Esophagus squamous epithelium (tissue), 5 donors: Measurements from ENCODE around the gene PRMT7. TPM values are rescaled to one million over a fixed set of nuclear protein-coding genes. Genes with fewer than 3 reads are reported as not detected.

Experiments used
- DNase-seq: peaks from one replicate; lab custom pipeline; 2025; lab: John Stamatoyannopoulos, UW
- H3K27ac ChIP-seq, 4 donors: fragments of 200-600 bp; sonication (generic); one replicate each; pipeline ENCODE4 v1.5.1; 2016 to 2019; ENCODE audit warnings: mild to moderate bottlenecking in 1 of 4
- H3K27me3 ChIP-seq, 4 donors: fragments of 200-600 bp; sonication (generic); 1 replicate in 3 of 4; 2 replicates in 1 of 4; pipeline versions ENCODE4 v1.5.1 to v1.6.0; 2017 to 2021; ENCODE audit warnings: antibody characterized with exemption in 1 of 4
- H3K36me3 ChIP-seq, 3 donors: fragments of 200-600 bp; sonication (generic); one replicate each; pipeline ENCODE4 v1.5.1; 2016 to 2019
- H3K4me1 ChIP-seq, 3 donors: fragments of 200-600 bp; sonication (generic); one replicate each; pipeline ENCODE4 v1.5.1; 2017 to 2019
- H3K4me3 ChIP-seq, 4 donors: fragments of 200-600 bp; sonication (generic); 1 replicate in 3 of 4; 2 replicates in 1 of 4; pipeline ENCODE4 v1.5.1; 2016 to 2019; ENCODE audit warnings: mild to moderate bottlenecking in 2 of 4, moderate library complexity in 1 of 4
- H3K9me3 ChIP-seq, 3 donors: fragments of 200-600 bp; sonication (generic); one replicate each; pipeline ENCODE4 v1.5.1; 2016 to 2019
- POLR2A ChIP-seq, 4 donors: fragments of 450-650 bp; IDR thresholded peaks; one replicate each; pipeline ENCODE4 v1.6.1; 2017; ENCODE audit warnings: antibody characterized with exemption in 4 of 4, mild to moderate bottlenecking in 4 of 4, moderate library complexity in 3 of 4
- WGBS, 2 donors: methylation state at CpG; one replicate each; pipeline ENCODE4 v1.1.5; 2018; 5-methylcytosine and 5-hydroxymethylcytosine counted together
- intact Hi-C: fragments of 100-400 bp; cut with DNase I; formaldehyde crosslinking; loops from one replicate; pipeline ENCODE4 v1.15.0; 2022
- total RNA-seq, 4 donors: library from RNA; depleted of rRNA; stranded (reverse); fragments of >200 nt; gene quantifications; one replicate each; pipeline ENCODE4 v1.1.0, GENCODE V29; 2016
- TF ChIP-seq, protein P1 (sequence below), 6 experiments: fragments of 450-650 bp in 4 of 6; fragments of 200-600 bp in 2 of 6; sonication (generic) in 2 of 6; IDR thresholded peaks; one replicate each; pipeline ENCODE4 v1.5.1; 2016 to 2019; ENCODE audit warnings: antibody characterized with exemption in 6 of 6, mild to moderate bottlenecking in 4 of 6, moderate library complexity in 4 of 6
- donor health status: DM: yes; HTN: yes; CAD: no.

The PRMT7 gene
- total RNA-seq, 4 donors from 2014 or later, result 15.2 to 35.7 (median 21.2) TPM

DNA sequence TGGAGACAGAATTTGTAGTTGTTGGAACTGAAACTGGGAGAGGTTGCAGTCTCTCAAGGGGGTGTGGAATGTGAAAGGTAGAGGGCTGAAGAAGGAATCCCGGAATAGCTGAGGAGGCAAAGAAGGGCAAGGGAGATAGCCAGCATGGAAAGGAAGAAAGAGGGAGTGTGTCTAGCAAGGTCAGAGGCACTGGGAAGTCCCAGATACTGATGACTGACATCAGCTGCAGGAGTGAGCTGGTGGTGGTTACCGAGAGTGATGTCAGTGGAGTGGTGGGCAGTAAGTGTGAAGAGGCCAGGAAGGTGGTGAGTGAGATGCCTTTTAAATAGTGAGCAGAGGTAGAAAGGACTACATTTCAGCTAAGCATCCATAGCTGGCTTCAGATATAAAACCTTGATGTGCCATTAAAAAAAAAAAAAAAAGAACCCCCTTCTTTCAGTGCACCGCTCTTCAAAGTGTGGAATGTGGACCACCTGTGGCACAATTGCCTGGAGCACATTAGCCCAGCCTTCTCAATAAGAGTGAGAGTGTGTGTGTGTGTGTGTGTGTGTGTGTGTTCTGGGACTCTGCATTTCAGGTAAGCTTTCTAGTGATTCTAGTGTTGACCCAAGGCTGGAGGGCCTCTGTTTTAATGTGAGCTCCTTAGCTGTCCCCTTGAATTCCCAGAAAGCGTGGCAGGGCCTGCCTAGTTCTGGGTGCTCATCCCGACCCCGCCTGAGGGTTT, 8.5 kb downstream of the PRMT7 start:
- H3K36me3 ChIP-seq, result peaks cover 3 to 91% (median 17%) of the 10 kb centered on the region in 3 donors

DNA sequence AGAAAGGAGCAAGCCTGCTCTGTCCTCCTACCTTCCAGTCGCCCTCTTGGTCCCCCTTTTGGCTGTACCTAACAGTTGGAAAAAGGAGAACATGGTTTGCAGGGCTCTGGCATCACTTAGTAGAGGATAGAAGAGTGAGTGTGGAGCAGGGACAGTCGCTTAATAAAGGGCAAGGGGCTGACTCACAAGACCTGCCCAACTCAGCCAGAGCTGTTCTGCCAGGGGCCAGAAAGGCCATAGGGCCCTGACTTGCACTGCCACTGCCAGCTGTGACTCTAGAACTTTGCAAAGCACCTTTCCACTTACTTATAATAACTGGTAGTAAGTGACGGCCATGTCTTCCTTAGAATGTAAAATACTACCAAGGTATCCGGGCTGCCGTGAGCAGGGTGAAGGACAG, 13.5 kb downstream of the PRMT7 start:
- Histone ChIP-seq H3K9me3 (no peaks in the 10 kb centered on the region), H3K27me3 (no peaks in the 10 kb centered on the region), H3K4me1 (peaks cover 0 to 10% (median 0%) of the 10 kb centered on the region in 3 donors), H3K27ac (no peak overlapping the region), H3K36me3 (peaks cover 3 to 78% (median 8%) of the 10 kb centered on the region in 3 donors), H3K4me3 (no peak overlapping the region)
- TF ChIP-seq, protein P1, sequence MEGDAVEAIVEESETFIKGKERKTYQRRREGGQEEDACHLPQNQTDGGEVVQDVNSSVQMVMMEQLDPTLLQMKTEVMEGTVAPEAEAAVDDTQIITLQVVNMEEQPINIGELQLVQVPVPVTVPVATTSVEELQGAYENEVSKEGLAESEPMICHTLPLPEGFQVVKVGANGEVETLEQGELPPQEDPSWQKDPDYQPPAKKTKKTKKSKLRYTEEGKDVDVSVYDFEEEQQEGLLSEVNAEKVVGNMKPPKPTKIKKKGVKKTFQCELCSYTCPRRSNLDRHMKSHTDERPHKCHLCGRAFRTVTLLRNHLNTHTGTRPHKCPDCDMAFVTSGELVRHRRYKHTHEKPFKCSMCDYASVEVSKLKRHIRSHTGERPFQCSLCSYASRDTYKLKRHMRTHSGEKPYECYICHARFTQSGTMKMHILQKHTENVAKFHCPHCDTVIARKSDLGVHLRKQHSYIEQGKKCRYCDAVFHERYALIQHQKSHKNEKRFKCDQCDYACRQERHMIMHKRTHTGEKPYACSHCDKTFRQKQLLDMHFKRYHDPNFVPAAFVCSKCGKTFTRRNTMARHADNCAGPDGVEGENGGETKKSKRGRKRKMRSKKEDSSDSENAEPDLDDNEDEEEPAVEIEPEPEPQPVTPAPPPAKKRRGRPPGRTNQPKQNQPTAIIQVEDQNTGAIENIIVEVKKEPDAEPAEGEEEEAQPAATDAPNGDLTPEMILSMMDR (IDR thresholded peaks at IDR 0.05), result no peak
- TF ChIP-seq POLR2A (IDR thresholded peaks at IDR 0.05), result no peak
- 84 to 91% methylated on average over 4 to 5 of the region's 5 CpGs for WGBS, 2 donors
- no peak for DNase-seq
- intact Hi-C loops, result no loop called here

More for the DNA sequence above, 8.5 kb downstream of the PRMT7 start:
- no peak overlapping the region for H3K27ac ChIP-seq
- no peaks in the 10 kb centered on the region for H3K27me3 ChIP-seq
- intact Hi-C loops, result loop anchor here (10.0 kb wide), 1 partner anchor 65 kb away; no protein-coding TSS in a partner anchor
- H3K4me1 ChIP-seq, result no peaks in the 10 kb centered on the region
- 76 to 90% methylated on average over 3 to 4 of the region's 6 CpGs for WGBS, 2 donors
- TF ChIP-seq POLR2A (IDR thresholded peaks at IDR 0.05), result no peak
- TF ChIP-seq, protein P1 (IDR thresholded peaks at IDR 0.05), result no peak
- DNase-seq, result no peak
- H3K9me3 ChIP-seq, result no peaks in the 10 kb centered on the region
- H3K4me3 ChIP-seq, result no peak overlapping the region

DNA sequence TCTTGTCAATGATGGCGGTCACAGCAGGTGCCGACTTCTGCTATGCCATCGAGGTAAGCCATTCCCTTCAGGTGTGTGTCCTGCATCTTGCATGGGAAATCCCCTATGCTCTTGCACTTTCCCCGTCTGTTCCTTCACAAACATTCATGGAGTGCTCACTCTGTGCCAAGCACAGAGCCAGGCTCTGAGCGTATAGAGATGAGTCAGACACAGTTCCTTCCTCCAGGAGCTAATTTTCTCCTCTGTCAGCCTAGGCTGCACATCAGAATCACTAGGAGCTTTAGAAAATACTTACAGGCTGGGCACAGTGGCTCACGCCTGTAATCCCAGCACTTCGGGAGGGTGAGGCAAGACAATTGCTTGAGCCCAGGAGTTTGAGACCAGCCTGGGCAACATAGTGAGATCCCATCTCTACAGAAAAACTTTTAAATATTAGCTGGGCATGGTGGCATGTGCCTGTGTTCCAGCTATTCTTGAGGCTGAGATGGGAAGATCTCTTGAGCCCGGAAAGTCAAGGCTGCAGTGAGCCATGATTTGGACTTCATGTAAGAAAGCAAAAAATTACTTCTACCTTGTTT, 14.1 kb downstream of the PRMT7 start:
- no peak for TF ChIP-seq POLR2A (IDR thresholded peaks at IDR 0.05)
- TF ChIP-seq, protein P1 (IDR thresholded peaks at IDR 0.05), result no peak
- no peak for DNase-seq
- peaks cover 3 to 78% (median 6%) of the 10 kb centered on the region in 3 donors for H3K36me3 ChIP-seq
- peaks cover 0 to 10% (median 0%) of the 10 kb centered on the region in 3 donors for H3K4me1 ChIP-seq
- WGBS, 2 donors, result 67 to 72% methylated on average over 5 to 6 of the region's 8 CpGs
- H3K27ac ChIP-seq, result no peak overlapping the region
- no peaks in the 10 kb centered on the region for H3K27me3 ChIP-seq
- no peak overlapping the region for H3K4me3 ChIP-seq
- no peaks in the 10 kb centered on the region for H3K9me3 ChIP-seq
- intact Hi-C loops, result no loop called here

DNA sequence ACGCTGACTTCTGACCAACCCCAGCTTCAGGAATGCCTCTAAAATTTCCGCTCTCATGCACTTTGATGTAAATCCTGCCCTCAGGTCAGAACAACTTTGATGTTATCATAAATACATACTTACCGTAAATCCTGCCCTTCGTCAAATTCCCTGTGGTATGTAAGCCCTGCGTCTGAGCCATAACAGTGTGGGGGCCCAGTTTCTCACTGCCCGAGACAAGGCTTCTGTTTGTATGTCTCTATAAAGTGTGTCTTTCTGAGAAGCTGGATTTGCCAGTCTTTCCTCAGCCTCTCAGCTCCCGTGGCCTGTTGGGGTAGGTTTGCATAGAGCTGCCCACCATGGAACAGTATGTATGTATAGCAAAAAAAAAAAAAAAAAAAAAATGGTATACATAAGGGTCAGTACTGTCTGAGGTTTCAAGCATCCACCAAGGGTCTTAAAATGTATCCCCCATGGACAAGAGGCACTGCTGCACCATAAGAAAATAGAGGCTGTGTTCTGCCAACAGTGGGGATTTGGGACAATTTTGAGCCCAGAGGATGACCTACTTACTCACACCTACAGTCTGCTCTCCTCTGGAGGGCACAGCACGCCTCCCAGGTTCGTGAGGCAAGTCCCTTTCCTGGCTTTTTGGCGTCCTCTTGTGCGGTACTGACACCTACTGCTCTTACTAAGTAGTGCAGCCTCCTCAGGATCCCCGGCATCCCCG, 17.5 kb downstream of the PRMT7 start:
- intact Hi-C loops, result loop anchor here (2.0 kb wide), 1 partner anchor 68 kb away; no protein-coding TSS in a partner anchor
- H3K9me3 ChIP-seq, result no peaks in the 10 kb centered on the region
- 24 to 30% methylated on average over 13 of the region's 13 CpGs for WGBS, 2 donors
- H3K27me3 ChIP-seq, result no peaks in the 10 kb centered on the region
- no peak for TF ChIP-seq POLR2A (IDR thresholded peaks at IDR 0.05)
- TF ChIP-seq, protein P1 (IDR thresholded peaks at IDR 0.05), result peak; percentile 77 to 97 (median 94)
- H3K4me1 ChIP-seq, result peaks cover 0 to 30% (median 11%) of the 10 kb centered on the region in 3 donors
- no peak overlapping the region for H3K4me3 ChIP-seq
- H3K36me3 ChIP-seq, result peaks cover 0 to 75% (median 4%) of the 10 kb centered on the region in 3 donors
- DNase-seq, result no peak
- no peak overlapping the region for H3K27ac ChIP-seq
